HG02981 (cell line): ENCODE measurements around the gene ZNF44.

Source experiments
- ATAC-seq: cut with Tn5 transposase; IDR thresholded peaks from one replicate; pipeline ENCODE4 v1.9.1; 2021; ENCODE audit warnings: mild to moderate bottlenecking, moderate library complexity; ENCODE audit not compliant: unreplicated experiment

ZNF44 gene

GRCh38 chr19:12265921-12266704 lies 28.6 kb downstream of the ZNF44 start:
- ATAC-seq = no peak

- no peak for ATAC-seq
These were observed 33.1 kb downstream of the ZNF44 start for GRCh38 chr19:12261554-12261953.

- no peak for ATAC-seq
These were observed 33.8 kb downstream of the ZNF44 start for GRCh38 chr19:12260861-12261260.

GRCh38 chr19:12260236-12260635 lies 34.4 kb downstream of the ZNF44 start:
- no peak for ATAC-seq

GRCh38 chr19:12255372-12255771 lies 39.3 kb downstream of the ZNF44 start:
- no peak for ATAC-seq

GRCh38 chr19:12247644-12248222 lies 47.0 kb downstream of the ZNF44 start:
- no peak for ATAC-seq

DNA sequence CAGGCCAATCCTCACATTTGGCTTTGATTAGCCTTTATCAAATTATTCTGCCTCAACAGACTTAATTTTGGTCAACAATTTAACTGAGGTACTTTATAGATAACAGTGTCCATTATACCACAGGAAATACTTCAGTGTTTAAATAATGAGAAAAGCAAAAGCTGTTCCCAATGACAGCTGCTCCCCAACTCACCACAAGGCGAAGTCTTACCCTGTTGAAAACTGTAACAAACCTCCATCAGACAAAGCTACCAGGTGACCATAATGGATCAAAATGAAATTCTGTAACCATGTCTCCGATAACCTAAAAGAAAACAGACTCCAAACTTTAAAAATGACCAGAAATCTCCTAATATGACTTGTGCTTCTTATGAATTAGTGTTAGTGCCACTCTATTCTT lies 50.3 kb downstream of the ZNF44 start:
- ATAC-seq = no peak

DNA sequence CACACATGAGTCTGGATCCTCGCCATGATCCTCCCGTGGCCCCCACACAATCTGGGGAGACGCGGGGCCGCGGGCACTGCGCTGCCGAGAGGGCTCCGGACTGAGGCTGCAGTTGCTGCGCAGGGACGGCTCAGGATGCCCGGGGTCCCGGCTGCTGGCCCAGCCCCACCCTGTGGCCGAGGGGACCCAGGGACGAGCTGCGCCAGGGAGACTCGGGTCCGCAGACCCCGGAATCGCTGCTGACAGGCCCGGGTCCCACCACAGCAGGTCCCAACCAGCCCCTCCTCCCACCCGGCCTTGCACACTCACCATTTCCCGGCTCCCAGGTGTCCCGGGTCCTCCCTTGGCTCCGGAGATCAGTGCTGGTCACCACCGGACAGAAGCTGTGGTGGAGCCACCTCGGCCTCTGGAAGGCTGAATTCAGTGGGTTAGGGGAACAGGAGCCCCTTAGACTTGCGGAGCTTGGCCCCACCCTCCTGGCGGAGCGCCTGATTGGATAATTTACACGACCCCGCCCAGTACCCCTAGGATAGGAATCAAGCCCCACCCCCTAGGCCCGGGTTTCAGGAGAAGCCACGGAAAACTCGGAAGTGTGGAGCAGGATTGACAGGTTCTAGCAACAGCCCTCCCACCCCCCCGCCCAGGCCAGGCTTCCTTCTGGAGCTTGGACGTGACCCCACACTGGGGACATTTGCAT lies 57.4 kb downstream of the ZNF44 start:
- no peak for ATAC-seq

DNA sequence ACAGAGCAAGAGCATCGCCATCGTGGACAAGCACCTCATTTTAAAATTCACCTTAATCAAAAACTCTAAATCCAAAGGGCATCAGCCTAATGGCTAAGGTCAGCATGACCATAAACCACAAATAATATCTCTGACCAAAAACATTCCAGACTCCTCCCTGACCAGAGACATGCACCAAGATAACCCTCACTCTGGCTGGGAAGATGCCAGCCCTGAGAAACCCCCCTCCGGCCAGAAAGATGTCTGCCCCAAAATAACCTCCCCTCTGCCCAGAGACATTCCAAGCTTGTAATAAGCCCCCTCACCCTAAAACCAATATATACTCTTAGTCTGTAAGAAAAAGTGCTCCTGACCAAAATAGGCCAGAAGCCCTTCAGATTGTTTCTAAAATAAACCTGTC lies 61.7 kb downstream of the ZNF44 start:
- no peak for ATAC-seq

DNA sequence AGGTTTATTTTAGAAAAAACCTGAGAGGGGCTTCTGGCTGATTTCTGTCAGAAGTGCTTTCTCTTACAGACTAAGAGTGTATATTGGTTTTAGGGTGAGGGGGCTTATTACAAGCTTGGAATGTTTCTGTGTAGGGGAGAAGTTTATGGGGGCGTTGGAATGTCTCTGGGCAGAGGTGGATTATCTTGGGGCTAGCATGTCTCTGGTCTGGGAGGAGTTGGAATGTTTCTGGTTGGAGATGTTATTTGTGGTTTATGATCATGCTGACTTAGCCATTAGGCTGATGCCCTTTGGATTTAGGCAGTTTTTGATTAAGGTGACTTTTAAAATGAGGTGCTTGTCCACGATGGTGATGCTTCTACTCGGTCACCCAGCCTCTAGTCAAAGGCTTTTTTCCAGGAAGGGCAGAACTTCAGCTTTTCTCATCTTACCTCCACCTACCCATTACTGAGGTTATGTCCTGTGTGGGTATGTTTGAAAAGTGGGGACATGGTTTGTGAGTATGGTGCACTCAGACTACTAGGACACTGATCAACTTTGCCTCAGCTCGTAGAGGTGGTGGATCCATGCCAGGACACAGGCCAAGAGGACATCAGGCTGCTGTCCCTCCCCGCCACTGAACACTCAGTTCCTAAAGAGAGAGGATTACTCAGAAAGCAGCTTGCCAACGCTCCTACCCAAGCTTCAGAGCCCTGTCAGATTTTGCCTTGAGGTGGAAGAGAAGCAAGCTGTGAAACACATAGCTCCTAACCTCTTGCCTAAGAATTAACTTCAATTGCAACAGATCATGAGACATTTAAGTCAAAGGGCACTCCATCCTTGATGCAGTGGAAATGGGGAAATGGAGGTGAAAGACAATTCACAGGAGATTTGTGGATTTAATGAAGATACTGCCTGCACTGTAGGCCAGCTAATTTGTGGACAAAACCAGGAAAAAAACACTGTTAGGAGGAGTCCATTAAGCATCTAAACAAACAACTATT lies 63.6 kb downstream of the ZNF44 start:
- ATAC-seq = no peak

GRCh38 chr19:12229990-12230389 lies 64.7 kb downstream of the ZNF44 start:
- ATAC-seq = no peak

GRCh38 chr19:12224676-12225075 lies 70.0 kb downstream of the ZNF44 start:
- no peak for ATAC-seq

DNA sequence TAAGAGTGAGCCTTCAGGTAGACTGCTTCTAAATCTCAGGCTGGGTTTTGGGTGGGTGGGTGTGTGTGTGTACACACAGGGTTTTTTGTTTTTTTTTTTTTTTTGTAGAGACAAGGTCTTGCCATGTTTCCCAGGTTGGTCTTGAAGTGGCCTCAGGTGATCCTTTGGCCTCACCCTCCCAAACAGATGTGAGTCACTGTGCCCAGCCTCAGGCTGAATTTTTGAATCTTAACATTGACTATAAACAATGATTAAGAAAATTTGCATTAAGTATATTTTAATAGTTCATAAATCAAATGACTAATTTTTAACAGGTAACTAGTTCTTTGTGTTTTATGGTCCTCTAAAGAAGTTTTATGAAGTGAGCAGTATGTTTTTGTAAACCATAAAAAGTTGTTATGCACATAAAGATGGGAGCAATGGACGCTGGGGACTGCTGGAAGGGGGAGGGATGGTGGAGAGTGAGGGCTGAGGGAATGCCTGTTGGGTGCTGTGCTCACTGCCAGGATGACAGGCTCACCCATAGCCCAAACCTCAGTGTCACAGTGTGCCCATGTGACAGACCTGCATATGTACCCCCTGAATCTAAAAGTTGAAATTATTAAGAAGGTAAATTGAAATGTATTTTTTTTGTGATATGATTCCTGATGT lies 71.6 kb downstream of the ZNF44 start:
- no peak for ATAC-seq
